Measurements from ENCODE around the gene UQCRHL.

Gene UQCRHL

GRCh38 chr1:15758343-15758931, 49.0 kb downstream of the UQCRHL start, which contains the start of gene FBLIM1:
Gene FBLIM1 (plus strand): TSS chr1:15758795. CDS start chr1:15764984, 6,189 bp downstream.
- no peak for DNase-seq (ENCODE audit: low read depth)

GRCh38 chr1:15757575-15758342, 49.7 kb downstream of the UQCRHL start:
- DNase-seq (ENCODE audit: low read depth): no peak
